RCC 7860 (cell line): ENCODE measurements around the gene ABCC1.
"Not testable (repeated sequence)": the region's sequence is repeated elsewhere in the genome, so short reads cannot be mapped to it uniquely, and the experiment has no call there.

Experiments used
- DNase-seq: peaks from one replicate; pipeline ENCODE4 v3.0.0-alpha.2; 2015; ENCODE audit warnings: low spot score
- FAIRE-seq: peaks from 2 replicates; lab custom pipeline; 2012; peaks lifted over from hg19 to GRCh38; lab: Jason Lieb, UNC

Gene ABCC1

DNA sequence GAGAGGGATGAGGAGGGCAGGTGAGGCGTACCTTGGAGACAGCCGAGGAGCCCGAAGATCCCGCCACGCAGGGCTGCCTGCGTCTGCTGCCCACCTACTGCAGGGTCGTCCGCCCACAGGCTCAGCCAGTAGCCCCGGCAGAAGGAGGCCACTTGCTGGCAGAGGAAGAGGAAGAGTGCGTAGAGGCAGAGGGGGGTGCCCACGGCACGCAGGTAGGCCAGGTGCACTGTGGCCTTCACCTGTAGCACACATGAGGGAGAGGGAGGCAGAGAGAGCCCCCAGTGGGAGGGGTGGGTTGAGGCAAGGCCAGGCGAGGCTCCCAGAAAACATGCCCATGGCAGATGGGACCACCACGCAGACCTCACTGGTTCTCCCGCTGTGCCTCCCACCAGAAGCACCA is 220.2 kb downstream of the ABCC1 start:
- FAIRE-seq: no peak
- no peak for DNase-seq

DNA sequence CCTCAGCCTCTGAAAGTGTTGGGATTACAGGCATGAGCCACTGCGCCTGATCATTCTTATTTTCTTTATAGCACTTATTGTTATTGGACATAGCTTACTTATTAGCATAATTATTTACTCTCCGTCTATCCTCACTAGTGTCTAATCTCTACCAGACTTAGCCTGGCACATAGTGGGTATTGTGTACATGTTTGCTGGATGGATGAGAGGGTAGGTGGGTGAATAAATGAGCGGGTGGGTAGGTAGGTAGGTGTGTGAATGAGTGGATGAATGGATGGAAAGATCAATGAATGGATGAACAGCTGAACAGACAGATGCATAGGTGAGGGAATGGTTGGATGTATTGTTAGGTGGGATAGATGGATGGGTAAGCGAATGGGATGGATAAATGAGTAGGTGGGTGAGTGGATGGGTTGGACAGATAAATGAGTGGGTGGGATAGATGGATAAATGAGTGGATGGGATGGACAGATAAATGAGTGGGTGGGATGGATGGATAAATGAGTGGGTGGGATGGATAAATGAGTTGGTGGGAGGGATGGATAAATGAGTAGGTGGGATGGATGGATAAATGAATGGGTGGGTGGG is 222.0 kb downstream of the ABCC1 start:
- FAIRE-seq: no peak
- no peak for DNase-seq

DNA sequence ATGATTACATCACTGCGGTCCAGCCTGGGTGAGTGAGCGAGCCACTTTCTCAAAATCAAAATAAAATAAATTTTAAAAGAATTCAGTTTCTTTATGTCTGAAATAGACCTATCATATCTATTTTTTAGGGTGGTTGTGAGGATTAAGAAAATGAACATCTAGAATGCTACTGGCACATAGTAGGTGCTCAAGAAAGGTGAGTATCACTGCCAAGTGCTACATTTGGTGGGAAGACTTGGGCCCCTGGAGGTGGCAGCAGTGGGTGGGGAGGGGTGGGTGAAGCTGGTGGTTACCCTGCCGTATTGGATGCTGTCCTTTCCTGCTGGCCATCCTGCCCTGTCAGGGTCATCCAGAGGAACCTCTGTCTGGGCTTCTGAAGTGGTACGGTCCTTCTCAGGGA is 223.6 kb downstream of the ABCC1 start:
- FAIRE-seq: no peak
- no peak for DNase-seq

DNA sequence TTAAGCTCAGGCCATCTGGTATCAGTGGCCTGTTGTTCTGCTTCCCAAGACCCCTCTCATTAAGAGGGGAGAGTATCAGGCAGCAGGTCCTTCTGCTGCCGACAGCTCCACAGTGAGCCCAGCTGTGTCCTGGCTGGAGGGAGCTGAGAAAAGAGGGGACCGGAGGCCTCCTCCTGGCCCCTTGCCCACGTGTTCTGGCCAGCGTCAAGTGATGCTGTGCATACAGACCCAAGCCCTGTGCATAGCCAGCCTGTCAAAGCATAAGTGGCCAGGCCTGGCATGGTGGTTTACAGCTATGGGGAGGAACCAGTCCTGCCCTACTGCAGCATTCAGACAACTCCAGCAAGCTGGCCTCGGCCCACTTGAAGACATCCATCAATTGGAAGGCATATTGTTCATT is 225.9 kb downstream of the ABCC1 start:
- FAIRE-seq (no peak), DNase-seq (no peak)

DNA sequence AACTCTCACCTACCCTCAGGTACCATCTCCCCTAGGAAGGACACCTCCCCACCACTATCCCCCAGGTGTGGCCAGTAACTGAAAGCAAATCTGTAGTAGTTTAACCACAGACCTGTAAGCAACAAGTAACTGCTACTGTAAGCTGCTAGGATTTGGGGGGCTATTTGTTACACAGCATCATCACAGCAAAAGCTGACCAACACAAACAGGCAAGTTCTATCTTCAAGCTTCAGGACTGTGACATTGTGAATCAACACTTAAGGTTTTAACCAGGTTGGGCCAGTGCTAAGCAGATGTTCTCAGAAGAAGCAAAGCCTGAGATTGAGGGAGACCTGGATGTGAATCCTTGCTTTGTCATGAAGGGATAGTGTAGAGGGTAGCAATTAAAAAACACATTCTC is 226.9 kb downstream of the ABCC1 start:
- FAIRE-seq (no peak), DNase-seq (no peak)

DNA sequence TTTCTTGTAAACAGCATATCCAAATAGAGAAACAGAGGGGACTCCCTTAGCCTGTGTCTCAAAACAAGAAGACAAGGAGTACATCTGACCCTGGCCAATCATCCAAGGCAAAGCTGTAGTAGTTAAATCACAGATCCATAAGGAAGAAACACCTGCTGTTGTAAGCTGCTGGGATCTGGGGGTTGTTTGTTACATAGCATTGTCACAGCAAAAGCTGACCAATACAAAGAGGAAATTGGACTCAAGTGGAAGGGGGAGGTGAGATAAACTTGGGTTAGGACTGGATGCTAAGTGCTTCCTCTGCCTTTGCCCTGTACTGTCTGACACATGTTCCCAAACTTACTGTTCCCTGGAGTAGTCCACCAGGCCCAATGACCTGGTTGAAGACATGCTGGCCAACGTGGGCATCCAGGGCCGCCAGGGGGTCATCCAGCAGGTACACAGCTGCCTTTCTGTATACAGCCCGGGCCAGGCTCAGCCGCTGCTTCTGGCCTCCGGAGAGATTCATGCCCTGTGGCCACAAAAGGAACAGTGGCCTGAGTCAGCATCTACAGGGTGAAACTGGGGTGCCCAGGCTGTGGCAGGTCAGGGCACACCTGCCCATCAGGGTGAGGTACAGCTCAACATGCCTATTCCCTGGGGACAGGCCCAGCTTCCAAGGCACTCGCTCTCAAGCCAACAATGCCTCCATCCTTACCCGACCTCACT is 229.2 kb downstream of the ABCC1 start:
- DNase-seq (no peak), FAIRE-seq (no peak)

DNA sequence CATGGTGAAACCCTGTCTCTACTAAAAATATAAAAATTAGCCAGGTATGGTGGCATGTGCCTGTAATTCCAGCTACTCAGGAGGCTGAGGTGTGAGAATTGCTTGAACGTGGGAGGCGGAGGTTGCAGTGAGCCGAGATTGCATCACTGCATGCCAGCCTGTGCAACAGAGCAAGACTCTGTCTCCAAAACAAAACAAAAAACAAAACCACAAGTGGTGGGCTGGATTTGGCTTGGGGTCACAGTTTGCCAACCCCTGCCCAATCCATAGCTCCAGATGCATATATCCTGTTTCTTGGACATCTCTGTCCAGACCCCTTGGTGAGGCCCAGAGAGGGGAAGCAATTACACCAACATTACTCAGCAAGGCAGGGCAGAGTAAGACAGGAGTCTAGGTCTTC is 232.3 kb downstream of the ABCC1 start:
- not testable (repeated sequence) for FAIRE-seq, DNase-seq

DNA sequence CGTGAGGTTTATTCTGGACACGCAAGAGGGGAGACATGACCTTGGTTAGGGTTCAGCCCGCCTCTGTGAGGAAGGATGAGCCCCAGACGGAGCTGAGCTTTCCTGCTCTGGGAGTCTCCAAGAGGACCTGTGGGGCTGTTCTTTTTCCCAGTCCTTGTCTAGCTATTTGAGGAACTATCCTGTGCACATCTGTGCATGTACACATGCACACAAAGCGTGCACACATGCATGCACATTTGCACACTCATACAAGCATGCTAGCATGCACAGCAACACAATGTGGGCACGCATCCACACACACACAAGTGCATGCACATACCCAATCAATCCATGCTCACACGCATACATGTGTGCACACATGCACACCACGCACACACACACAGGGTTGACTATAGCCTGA is 233.5 kb downstream of the ABCC1 start:
- FAIRE-seq: no peak

DNA sequence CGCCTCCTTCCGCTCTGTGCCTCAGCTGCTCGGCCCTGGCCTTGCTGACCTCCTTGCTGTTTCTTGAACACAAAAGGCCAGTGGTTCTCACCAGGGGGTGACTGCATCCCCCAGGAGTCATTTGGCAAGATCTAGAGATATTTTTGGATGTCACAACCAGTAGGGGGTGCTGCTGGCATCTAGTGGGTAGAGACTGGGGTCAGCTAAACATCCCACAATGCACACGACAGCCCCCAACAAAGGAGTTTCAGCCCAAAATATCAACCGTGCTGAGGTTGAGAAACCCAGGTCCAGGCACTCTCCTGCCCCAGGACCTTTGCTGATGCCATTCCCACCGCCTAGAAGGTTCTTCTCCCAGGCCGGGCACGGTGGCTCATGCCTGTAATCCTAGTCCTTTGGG is 234.1 kb downstream of the ABCC1 start:
- FAIRE-seq: no peak
- DNase-seq: no peak

More for the DNA sequence above, 233.5 kb downstream of the ABCC1 start:
- DNase-seq: no peak

DNA sequence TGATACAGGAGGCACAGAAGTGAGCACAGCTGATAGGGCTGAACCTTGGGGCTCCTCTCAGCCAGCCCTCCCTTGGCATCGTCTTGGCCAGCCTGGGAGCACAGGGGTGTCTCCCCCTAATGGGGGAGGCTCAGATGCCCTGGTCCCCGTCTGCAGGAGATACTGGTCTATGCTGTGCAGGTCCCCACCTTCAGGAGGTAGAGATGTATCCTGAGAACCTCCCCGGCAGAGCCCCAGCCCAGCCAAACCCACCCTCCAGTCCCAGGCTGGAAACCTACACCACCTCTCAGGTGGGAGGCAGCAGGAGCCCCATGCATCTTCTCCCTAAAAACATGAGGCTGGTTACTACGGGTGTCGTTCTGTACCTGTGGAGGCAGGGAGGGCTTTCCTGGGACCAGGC is 235.2 kb downstream of the ABCC1 start:
- FAIRE-seq: no peak
- DNase-seq: no peak

DNA sequence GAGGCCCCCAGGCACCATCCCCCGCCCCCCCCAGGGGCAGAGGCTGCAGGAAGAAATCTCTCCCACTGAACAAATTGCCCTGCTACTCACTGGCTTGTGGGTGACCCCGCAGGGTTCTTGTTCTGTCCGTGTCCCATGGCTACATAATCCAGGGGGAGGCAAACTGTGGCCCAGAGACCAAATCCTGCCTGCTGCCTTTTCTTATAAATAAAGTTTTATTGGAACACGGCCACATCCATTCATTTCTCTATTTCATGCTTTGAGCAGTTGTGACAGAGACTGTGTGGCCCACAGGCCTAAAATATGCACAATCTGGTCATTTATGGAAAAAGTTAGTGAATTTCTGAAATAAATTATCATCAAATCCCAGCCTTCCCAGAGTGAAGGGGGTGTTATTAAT is 235.7 kb downstream of the ABCC1 start:
- FAIRE-seq: no peak
- no peak for DNase-seq

DNA sequence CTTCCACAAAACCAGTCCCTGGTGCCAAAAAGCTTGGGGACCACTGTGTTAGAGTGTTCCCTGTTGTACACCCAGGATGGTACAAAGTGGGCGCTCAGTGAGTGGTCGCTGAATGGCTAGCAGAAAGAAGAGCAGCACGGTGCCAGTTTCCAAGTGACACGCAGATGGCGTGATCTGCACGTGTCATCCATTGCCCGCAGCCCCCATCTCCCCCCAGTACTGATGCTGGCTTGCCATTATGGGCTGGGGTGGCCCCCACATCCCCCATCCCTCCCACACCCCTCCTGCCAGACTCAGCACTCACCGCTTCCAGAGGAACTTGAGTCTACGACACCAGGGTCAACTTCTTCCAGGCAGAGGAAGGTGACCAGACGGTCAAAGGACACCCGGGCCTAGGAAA is 237.4 kb downstream of the ABCC1 start:
- FAIRE-seq: no peak

DNA sequence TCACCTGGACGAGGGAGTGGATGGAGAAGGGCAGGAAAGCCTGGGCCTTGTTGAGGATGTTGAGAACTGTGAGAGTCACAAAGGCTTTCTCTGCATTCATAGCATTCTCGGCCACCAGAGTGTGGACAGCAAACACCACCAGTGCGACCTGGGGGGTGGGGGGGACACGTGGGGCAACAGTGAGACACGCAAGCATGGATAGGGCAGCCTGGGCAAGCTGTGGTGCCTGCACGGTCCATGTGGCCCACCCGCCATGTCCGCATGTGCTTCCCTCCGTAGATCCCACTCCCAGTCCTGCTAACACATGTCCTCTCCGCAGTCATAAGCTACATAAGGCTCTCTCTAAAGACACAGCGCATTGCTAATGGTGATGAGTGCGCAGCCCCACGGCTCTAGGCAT is 239.4 kb downstream of the ABCC1 start:
- FAIRE-seq: no peak
- DNase-seq: no peak

More for the DNA sequence above, 237.4 kb downstream of the ABCC1 start:
- DNase-seq: no peak

DNA sequence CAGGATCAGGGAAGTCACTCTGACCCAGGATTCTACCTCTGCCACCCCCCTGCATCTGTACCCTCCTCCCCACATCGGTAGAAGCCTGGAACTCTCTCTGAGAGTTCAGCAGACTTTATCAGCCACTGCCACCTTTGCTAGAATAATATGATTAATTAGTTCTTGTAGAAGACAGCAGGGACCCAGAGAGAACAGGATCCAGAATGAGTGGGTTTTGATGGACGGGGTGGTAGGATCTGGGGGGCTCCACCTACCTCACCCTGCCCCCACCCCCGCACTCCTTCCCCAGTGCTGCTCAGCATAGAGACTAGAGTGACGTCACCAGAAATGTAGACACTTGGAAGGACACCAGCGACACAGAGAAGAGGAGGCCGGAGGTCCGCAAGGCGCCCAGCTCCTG is 240.4 kb downstream of the ABCC1 start:
- FAIRE-seq: no peak
- DNase-seq: no peak

DNA sequence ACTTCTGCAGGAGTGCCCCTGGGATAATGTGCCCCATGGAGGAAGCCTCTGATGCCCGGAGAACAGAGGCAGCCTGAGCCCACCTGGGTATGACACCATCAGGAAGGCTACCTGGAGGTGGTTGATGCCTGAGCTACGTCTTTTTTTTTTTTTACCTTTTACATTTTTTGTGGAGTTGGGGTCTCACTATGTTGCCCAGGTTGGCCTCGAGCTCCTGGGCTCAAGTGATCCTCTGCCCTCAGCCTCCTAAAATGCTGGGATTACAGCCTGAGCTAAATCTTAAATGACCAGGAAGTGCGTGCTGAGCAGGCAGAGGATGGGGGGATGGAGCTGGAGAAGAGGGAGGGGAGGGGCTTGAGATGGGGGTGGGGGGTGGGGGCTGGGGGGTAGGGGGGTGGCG is 241.1 kb downstream of the ABCC1 start:
- no peak for DNase-seq
- no peak for FAIRE-seq

DNA sequence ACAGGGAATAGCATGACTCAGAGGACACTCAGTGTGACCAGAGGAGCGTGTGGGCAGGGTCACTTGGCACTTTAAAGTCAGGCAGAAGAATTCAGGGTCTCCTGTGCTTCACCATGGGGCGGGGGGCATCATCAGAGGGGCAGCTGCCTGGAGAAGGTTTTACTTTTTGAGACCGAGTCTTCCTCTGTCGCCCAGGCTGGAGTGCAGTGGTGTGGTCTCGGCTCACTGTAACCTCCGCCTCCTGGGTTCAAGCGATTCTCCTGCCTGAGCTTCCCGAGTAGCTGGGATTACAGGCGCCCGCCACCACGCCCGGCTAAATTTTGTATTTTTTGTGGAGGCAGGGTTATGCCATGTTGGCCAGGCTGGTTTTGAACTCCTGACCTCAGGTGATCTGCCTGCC is 241.6 kb downstream of the ABCC1 start:
- FAIRE-seq, DNase-seq: not testable (repeated sequence)

DNA sequence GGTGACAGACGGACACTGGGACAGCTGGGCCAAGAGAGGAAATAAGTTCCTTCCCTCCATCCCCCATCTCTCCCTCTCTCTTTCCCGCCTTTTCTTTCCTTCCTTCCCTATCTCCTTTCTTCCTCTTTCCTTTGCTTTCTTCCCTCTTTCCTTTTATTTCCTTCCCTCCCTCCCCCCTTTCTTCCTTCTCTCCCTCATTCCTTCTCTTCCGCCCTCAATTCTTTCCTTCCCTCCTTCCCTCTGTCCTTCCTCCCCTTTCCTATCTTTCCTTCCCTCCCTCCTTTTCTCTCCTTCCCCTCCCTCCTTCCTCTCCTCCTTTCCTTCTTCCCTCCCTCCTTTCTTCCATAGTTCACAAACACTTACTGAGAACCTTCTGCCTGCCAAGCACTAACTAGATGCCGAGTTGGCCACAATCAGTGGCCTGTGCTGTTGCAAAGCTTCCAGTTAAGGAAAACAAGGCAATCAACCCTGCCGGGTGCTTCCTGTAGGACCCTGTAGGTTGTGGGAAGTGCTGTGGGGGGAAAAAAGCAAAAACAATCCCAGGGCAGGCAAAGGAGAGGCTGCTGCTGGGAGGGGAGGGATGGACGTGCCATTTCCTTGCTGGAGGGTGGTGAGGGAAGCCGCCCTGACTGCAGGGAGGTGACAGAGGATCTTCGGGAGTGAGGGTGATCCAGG is 242.2 kb downstream of the ABCC1 start:
- FAIRE-seq: no peak
- no peak for DNase-seq
